Heart right ventricle (tissue), 16 donors: ENCODE data around the gene ADCY2. TPM values are rescaled to one million over a fixed set of nuclear protein-coding genes. Genes with fewer than 3 reads are reported as not detected.

ENCODE experiments used
- ATAC-seq, 8 donors: fragments of 200-7000 bp; cut with Tn5 transposase; one replicate each; pipeline ENCODE4 v1.9.1; 2020; ENCODE audit warnings: mild to moderate bottlenecking in 8 of 8, moderate library complexity in 8 of 8, moderate number of reproducible peaks in 1 of 8
- DNase-seq, 2 donors: peaks; one replicate each; pipeline ENCODE4 v3.0.0-alpha.2; 2020
- H3K27ac ChIP-seq, 10 donors: fragments of 200-600 bp; sonication (generic) in 2 of 10; one replicate each; pipeline versions ENCODE4 v1.5.0 to v1.8.0; 2020 to 2022; ENCODE audit warnings: mild to moderate bottlenecking in 3 of 10
- H3K27me3 ChIP-seq, 7 donors: fragments of 200-600 bp; one replicate each; pipeline ENCODE4 v1.8.0; 2021 to 2022; ENCODE audit warnings: mild to moderate bottlenecking in 2 of 7
- H3K36me3 ChIP-seq, 9 donors: fragments of 200-600 bp; sonication (generic) in 1 of 9; one replicate each; pipeline versions ENCODE4 v1.5.0 to v1.8.0; 2020 to 2022; ENCODE audit warnings: mild to moderate bottlenecking in 2 of 9
- H3K4me1 ChIP-seq, 9 donors: fragments of 200-600 bp; sonication (generic) in 1 of 9; one replicate each; pipeline versions ENCODE4 v1.5.0 to v1.8.0; 2020 to 2022; ENCODE audit warnings: mild to moderate bottlenecking in 4 of 9
- H3K4me3 ChIP-seq, 10 donors: fragments of 200-600 bp; sonication (generic) in 2 of 10; one replicate each; pipeline versions ENCODE4 v1.5.0 to v1.8.0; 2020 to 2022; ENCODE audit warnings: mild to moderate bottlenecking in 7 of 10, moderate library complexity in 2 of 10
- H3K9me3 ChIP-seq, 11 donors: fragments of 200-600 bp in 10 of 11; sonication (generic) in 2 of 11; one replicate each; pipeline versions ENCODE4 v1.5.0 to v1.8.0; 2013 to 2022; ENCODE audit warnings: mild to moderate bottlenecking in 2 of 11, control low read depth in 1 of 11, moderate library complexity in 1 of 11
- WGBS, 2 donors: extraction: QIAGEN DNeasy Blood & Tissue Kit; methylation state at CpG; one replicate each; pipeline ENCODE4 v1.1.7; 2013; ENCODE audit warnings: inconsistent platforms in 1 of 2; 5-methylcytosine and 5-hydroxymethylcytosine counted together
- intact Hi-C, 10 donors: fragments of 100-400 bp; cut with DNase I; formaldehyde crosslinking; loops; one replicate each; pipeline versions ENCODE4 v1.11.1 to v1.14.2; 2022
- polyA plus RNA-seq, 2 donors: library from polyadenylated mRNA; stranded (reverse); fragments of 200-250 nt; gene quantifications; one replicate each; pipeline ENCODE4 v1.2.3, GENCODE V29; 2013
- total RNA-seq, 10 donors: library from RNA; stranded (reverse); fragmentation: NEBNext Ultra II Directional in 3 of 10; extraction: Animal tissue kit (Norgen Biotek cat#: 25700) in 3 of 10; gene quantifications; one replicate each; pipeline versions ENCODE4 v1.2.1 to v1.2.4, GENCODE V29; 2021 to 2023
- TF ChIP-seq, protein P1 (sequence below), 9 donors: fragments of 200-600 bp; sonication (generic) in 2 of 9; IDR thresholded peaks; one replicate each; pipeline versions ENCODE4 v1.5.0 to v1.8.0; 2021 to 2022; ENCODE audit warnings: antibody characterized with exemption in 9 of 9, mild to moderate bottlenecking in 5 of 9, moderate library complexity in 1 of 9
- donor health status: Arrhythmogenic right ventricular cardiomyopathy.
- donor health status: ischemic (EF 13 %, LVEDD 7.1; RV severe dilation, severe dysfunction).
- donor health status: healthy with polysubstance abuse.
- donor health status: DM: no; HTN: yes; CAD: no.
- donor health status: DM: no; HTN: no; CAD: no.
- donor health status: ischemic (EF 25% LVEDD 6.9; RV normal size, moderate dysfunction).
- donor health status: ischemic (EF 25% LVEDD 5.7; RV mildly dilated, moderate dysfunction).
- donor health status: healthy.
- donor health status: DM: yes; HTN: yes; CAD: no.
- donor health status: Ischemic cardiomyopathy.
- donor health status: ischemic (EF 35%, LVEDD 5.7; RV mildly dilated, moderate dysfunction).
- donor health status: nonischemic (EF 11% LVEDD 7.7; RV severe dilation, severe dysfunction).
- donor health status: DM: yes; HTN: yes; CAD: no.
- donor health status: PGD.
- donor health status: ischemic (EF 29% LVEDD 5.4; RV normal size, mild dysfunction).
- donor health status: nonischemic (EF 23%, LVEDD 6.1; RV moderate dilation, normal function).

Gene ADCY2
- total and polyA plus RNA-seq, 12 donors = 0.04 to 0.90 (median 0.17) TPM

DNA sequence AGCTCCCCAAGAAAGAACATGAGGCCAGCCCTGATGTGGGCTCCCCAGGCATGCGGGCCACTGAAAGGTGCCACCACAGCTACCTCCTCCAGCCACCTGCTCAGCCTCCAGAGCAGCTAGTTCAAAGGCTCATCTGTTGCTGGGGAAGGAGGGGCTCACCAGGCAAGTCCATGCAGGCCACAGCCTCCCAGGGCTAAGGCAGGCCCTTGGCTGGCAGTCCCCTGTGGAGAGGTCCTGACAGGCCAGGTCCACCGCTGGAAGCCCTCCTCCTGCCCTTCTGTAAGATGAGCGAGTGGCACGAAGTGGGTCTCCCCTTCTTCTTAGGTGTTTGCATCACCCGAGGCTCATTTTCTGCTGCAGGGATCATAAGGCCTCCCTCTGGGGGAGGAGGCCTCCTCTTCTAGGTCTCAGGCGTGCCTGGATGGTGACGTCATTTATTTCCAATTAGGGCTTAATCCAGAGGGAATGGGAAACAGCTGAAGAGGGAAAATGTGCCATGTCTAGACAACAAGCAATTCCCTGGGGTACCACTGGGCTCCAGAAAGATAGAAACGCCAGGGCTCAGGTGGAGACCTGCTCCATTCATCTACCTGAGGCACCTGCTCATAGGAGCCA, 363.4 kb downstream of the ADCY2 start:
- ATAC-seq (no peak), DNase-seq (no peak)
- no peak overlapping the region for H3K27ac ChIP-seq
- no peaks in the 10 kb centered on the region for H3K9me3 ChIP-seq
- no peaks in the 10 kb centered on the region for H3K4me1 ChIP-seq
- 72 to 73% methylated on average over 8 of the region's 8 CpGs for WGBS, 2 donors
- no peak overlapping the region for H3K4me3 ChIP-seq
- H3K27me3 ChIP-seq = peaks cover 0 to 26% (median 10%) of the 10 kb centered on the region in 7 donors
- TF ChIP-seq, protein P1, sequence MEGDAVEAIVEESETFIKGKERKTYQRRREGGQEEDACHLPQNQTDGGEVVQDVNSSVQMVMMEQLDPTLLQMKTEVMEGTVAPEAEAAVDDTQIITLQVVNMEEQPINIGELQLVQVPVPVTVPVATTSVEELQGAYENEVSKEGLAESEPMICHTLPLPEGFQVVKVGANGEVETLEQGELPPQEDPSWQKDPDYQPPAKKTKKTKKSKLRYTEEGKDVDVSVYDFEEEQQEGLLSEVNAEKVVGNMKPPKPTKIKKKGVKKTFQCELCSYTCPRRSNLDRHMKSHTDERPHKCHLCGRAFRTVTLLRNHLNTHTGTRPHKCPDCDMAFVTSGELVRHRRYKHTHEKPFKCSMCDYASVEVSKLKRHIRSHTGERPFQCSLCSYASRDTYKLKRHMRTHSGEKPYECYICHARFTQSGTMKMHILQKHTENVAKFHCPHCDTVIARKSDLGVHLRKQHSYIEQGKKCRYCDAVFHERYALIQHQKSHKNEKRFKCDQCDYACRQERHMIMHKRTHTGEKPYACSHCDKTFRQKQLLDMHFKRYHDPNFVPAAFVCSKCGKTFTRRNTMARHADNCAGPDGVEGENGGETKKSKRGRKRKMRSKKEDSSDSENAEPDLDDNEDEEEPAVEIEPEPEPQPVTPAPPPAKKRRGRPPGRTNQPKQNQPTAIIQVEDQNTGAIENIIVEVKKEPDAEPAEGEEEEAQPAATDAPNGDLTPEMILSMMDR (IDR thresholded peaks at IDR 0.05) = no peak
- intact Hi-C loops = no loop called here
- no peaks in the 10 kb centered on the region for H3K36me3 ChIP-seq

DNA sequence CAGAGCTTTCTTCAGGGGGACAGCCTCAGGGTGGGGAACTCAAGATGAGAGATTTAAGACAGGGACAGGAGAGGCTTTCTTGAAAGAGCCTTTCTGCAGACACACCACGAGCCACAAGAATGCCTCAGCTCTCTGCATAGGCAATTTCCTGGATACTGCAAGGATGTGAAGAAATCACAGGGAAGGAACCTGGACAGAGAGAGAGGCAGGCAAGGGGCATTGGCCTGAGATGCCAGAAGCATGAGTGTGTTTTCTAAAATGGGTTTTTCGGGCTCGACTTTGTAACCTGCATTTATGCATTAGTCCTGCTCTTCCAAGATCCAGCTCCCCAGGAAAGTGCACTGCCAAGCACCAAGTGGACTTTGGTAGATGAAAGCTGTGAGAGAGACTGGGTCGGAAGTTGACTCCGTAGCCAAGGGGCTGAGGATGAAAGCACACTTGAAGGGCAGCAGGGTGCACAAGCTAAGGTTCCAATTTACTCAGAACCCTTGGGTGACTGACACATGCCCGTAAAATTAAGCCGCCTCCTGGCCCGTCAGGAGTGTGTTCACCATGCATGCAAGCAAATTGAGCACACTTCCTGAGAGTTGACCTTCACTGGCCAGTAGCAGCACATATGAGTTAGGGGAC, 364.1 kb downstream of the ADCY2 start:
- no peaks in the 10 kb centered on the region for H3K4me1 ChIP-seq
- DNase-seq = no peak
- H3K27ac ChIP-seq = no peak overlapping the region
- no peaks in the 10 kb centered on the region for H3K36me3 ChIP-seq
- peaks cover 0 to 19% (median 5%) of the 10 kb centered on the region in 7 donors for H3K27me3 ChIP-seq
- 80 to 83% methylated on average over 8 of the region's 8 CpGs for WGBS, 2 donors
- H3K9me3 ChIP-seq = no peaks in the 10 kb centered on the region
- ATAC-seq = no peak
- TF ChIP-seq, protein P1 (IDR thresholded peaks at IDR 0.05) = no peak
- intact Hi-C loops = no loop called here
- H3K4me3 ChIP-seq = no peak overlapping the region

DNA sequence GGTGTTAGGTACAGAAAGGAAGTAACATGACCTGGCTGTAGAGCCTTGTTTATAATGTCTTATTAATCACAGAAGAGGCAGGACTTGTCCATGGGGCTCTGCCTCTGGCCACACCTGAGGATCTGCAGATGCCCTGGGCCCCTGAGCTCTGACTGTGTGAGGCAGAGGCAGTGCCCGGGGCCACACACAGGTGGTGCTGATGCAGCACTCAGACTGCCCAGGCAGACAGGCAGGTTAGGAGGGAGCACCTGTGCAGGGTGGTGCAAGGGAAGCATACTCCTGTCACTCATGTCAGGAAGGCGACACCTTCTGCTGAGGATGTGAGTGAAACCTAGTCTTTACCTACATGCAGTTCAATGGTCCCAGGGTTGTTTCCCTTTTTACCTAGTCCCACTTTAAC, 366.3 kb downstream of the ADCY2 start:
- Histone ChIP-seq H3K36me3 (no peaks in the 10 kb centered on the region), H3K9me3 (no peaks in the 10 kb centered on the region), H3K27me3 (peaks cover 0 to 20% (median 7%) of the 10 kb centered on the region in 7 donors), H3K4me3 (no peak overlapping the region), H3K27ac (no peak overlapping the region), H3K4me1 (no peaks in the 10 kb centered on the region)
- intact Hi-C loops = no loop called here
- TF ChIP-seq, protein P1 (IDR thresholded peaks at IDR 0.05) = no peak
- no peak for DNase-seq
- no peak for ATAC-seq
- 83 to 84% methylated on average over 2 of the region's 2 CpGs for WGBS, 2 donors

DNA sequence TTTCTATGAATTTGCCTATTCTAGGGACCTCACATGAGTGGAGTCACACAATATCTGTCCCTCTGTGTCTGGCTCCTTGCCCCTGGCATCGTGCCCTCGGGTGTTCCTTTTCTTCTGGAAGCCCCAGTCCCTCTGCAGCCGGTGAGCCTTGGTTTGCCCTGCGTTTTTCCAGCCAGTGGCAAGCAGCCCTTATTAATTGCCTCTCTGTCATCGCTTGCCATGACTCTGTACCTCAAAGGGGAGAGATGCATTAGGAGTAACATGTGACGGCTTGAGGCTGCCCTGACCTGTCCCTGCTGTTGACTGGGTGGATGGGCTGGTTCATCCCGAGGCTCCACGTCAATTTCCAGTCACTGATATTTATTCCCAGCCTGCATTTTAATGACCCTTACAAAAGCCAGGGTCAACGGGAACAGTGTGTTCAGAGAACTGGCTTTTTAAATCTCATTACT, 367.7 kb downstream of the ADCY2 start:
- DNase-seq (peak in 1 of 2 donors; percentile 17), ATAC-seq (peak in 1 of 8 donors; percentile 15)
- Histone ChIP-seq H3K9me3 (no peaks in the 10 kb centered on the region), H3K27ac (no peak overlapping the region), H3K36me3 (no peaks in the 10 kb centered on the region), H3K27me3 (peaks cover 0 to 29% (median 7%) of the 10 kb centered on the region in 7 donors), H3K4me3 (no peak overlapping the region), H3K4me1 (no peaks in the 10 kb centered on the region)
- TF ChIP-seq, protein P1 (IDR thresholded peaks at IDR 0.05) = no peak
- 54 to 66% methylated on average over 9 of the region's 9 CpGs for WGBS, 2 donors
- intact Hi-C loops = no loop called here
